Smooth muscle cell (in vitro differentiated cells): ENCODE measurements around the gene ENTPD8. TPM values are rescaled to one million over a fixed set of nuclear protein-coding genes. Genes with fewer than 3 reads are reported as not detected.

Source experiments
- DNase-seq: peaks from one replicate; lab custom pipeline; 2025; ENCODE audit not compliant: unreplicated experiment; lab: John Stamatoyannopoulos, UW
- H2AFZ ChIP-seq: fragments of 200-600 bp; sonication (generic); 2 replicates; pipeline ENCODE4 v1.6.0; 2016; ENCODE audit warnings: antibody characterized with exemption, low read depth, mild to moderate bottlenecking
- H3F3A ChIP-seq: fragments of 200-600 bp; sonication (generic); 2 replicates; pipeline ENCODE4 v1.6.0; 2017; ENCODE audit warnings: antibody characterized with exemption, low read depth
- H3K27ac ChIP-seq: fragments of 200-600 bp; sonication (generic); 2 replicates; pipeline ENCODE4 v1.5.1; 2016; ENCODE audit warnings: low read depth, mild to moderate bottlenecking
- H3K27me3 ChIP-seq: fragments of 200-600 bp; sonication (generic); 2 replicates; pipeline ENCODE4 v1.6.1; 2016; ENCODE audit warnings: low read depth, mild to moderate bottlenecking
- H3K36me3 ChIP-seq: fragments of 200-600 bp; sonication (generic); 2 replicates; pipeline ENCODE4 v1.5.1; 2016; ENCODE audit warnings: low read depth
- H3K4me1 ChIP-seq: fragments of 200-600 bp; sonication (generic); 2 replicates; pipeline ENCODE4 v1.5.1; 2016; ENCODE audit warnings: low read depth
- H3K4me2 ChIP-seq: fragments of 200-600 bp; sonication (generic); 2 replicates; pipeline ENCODE4 v1.6.0; 2016; ENCODE audit warnings: mild to moderate bottlenecking
- H3K4me3 ChIP-seq: fragments of 200-600 bp; sonication (generic); 2 replicates; pipeline ENCODE4 v1.5.1; 2016; ENCODE audit warnings: mild to moderate bottlenecking
- H3K79me2 ChIP-seq: fragments of 200-600 bp; sonication (generic); 2 replicates; pipeline ENCODE4 v1.6.0; 2016; ENCODE audit warnings: low read depth, mild to moderate bottlenecking
- H3K9ac ChIP-seq: fragments of 200-600 bp; sonication (generic); 2 replicates; pipeline ENCODE4 v1.6.0; 2016; ENCODE audit warnings: low read depth
- H3K9me3 ChIP-seq: fragments of 200-600 bp; sonication (generic); replicated peaks from 2 replicates; pipeline ENCODE4 v1.5.1; 2016; ENCODE audit warnings: low read depth
- H4K20me1 ChIP-seq: fragments of 200-600 bp; sonication (generic); 2 replicates; pipeline ENCODE4 v1.6.0; 2016; ENCODE audit warnings: low read depth
- CTCF ChIP-seq: fragments of 200-600 bp; sonication (generic); IDR thresholded peaks from 2 replicates; pipeline ENCODE4 v1.5.1; 2017; ENCODE audit warnings: borderline replicate concordance, mild to moderate bottlenecking, antibody characterized with exemption; ENCODE audit not compliant: insufficient read depth, poor library complexity, severe bottlenecking
- WGBS: methylation state at CpG from one replicate; pipeline ENCODE4 v1.1.7; 2016; ENCODE audit warnings: low lambda C conversion rate; 5-methylcytosine and 5-hydroxymethylcytosine counted together
- polyA plus RNA-seq: library from polyadenylated mRNA; unstranded; fragments of >200 nt; fragmentation: Nextera tagmentation; extraction: Ambion mirVana; gene quantifications from 2 replicates; pipeline ENCODE4 v1.2.1, GENCODE V29; 2016
- total RNA-seq: library from RNA; depleted of rRNA; stranded (reverse); fragments of >200 nt; gene quantifications from 2 replicates; pipeline ENCODE4 v1.2.3, GENCODE V29; 2014

Gene ENTPD8
- total and polyA plus RNA-seq, 2 experiments from 2014 or later, result not detected

- Histone ChIP-seq H4K20me1 (no peaks in the 10 kb centered on the region), H3K4me3 (no peak overlapping the region), H3K36me3 (no peaks in the 10 kb centered on the region), H3F3A (no peaks in the 10 kb centered on the region), H3K79me2 (no peaks in the 10 kb centered on the region), H3K9me3 (peaks cover 4% of the 10 kb centered on the region), H2AFZ (no peak overlapping the region), H3K4me2 (no peak overlapping the region), H3K4me1 (no peaks in the 10 kb centered on the region), H3K27me3 (no peaks in the 10 kb centered on the region), H3K9ac (no peak overlapping the region), H3K27ac (no peak overlapping the region)
- no peak for DNase-seq
- no peak for TF ChIP-seq CTCF
- WGBS, result 85% methylated on average over 36 of the region's 36 CpGs
Measured at GRCh38 chr9:137478962-137479861, 38.1 kb upstream of the ENTPD8 start.

- H3F3A ChIP-seq, result no peaks in the 10 kb centered on the region
- H3K4me1 ChIP-seq, result no peaks in the 10 kb centered on the region
- no peak overlapping the region for H3K4me2 ChIP-seq
- H3K79me2 ChIP-seq, result no peaks in the 10 kb centered on the region
- H3K27me3 ChIP-seq, result no peaks in the 10 kb centered on the region
- no peak overlapping the region for H3K9ac ChIP-seq
- WGBS, result 88% methylated on average over 11 of the region's 11 CpGs
- no peak for DNase-seq
- H3K36me3 ChIP-seq, result no peaks in the 10 kb centered on the region
- H3K27ac ChIP-seq, result no peak overlapping the region
- H3K9me3 ChIP-seq, result peaks cover 4% of the 10 kb centered on the region
- TF ChIP-seq CTCF, result no peak
- H3K4me3 ChIP-seq, result no peak overlapping the region
- H2AFZ ChIP-seq, result no peak overlapping the region
- H4K20me1 ChIP-seq, result no peaks in the 10 kb centered on the region
Measured at GRCh38 chr9:137478613-137478961, 37.4 kb upstream of the ENTPD8 start.

- no peak overlapping the region for H3K4me2 ChIP-seq
- H4K20me1 ChIP-seq, result no peaks in the 10 kb centered on the region
- DNase-seq, result no peak
- H3K36me3 ChIP-seq, result no peaks in the 10 kb centered on the region
- H3K4me3 ChIP-seq, result no peak overlapping the region
- no peaks in the 10 kb centered on the region for H3K27me3 ChIP-seq
- no peak for TF ChIP-seq CTCF
- H2AFZ ChIP-seq, result no peak overlapping the region
- WGBS, result 97% methylated on average over 21 of the region's 29 CpGs
- no peaks in the 10 kb centered on the region for H3K4me1 ChIP-seq
- peaks cover 4% of the 10 kb centered on the region for H3K9me3 ChIP-seq
- no peaks in the 10 kb centered on the region for H3K79me2 ChIP-seq
- no peaks in the 10 kb centered on the region for H3F3A ChIP-seq
- H3K27ac ChIP-seq, result no peak overlapping the region
- H3K9ac ChIP-seq, result no peak overlapping the region
Measured at GRCh38 chr9:137477778-137478612, 36.8 kb upstream of the ENTPD8 start.
